ENCODE data around the gene RBFOX1. TPM values are rescaled to one million over a fixed set of nuclear protein-coding genes. Genes with fewer than 3 reads are reported as not detected.

RBFOX1 gene
- total RNA-seq, 4 donors from 2014 or later, result not detected

GRCh38 chr16:7601100-7601499 lies 268.5 kb downstream of the RBFOX1 start:
- Histone ChIP-seq H3K4me1 (peaks cover 0 to 8% (median 0%) of the 10 kb centered on the region in 4 donors), H3K9me3 (no peaks in the 10 kb centered on the region), H3K27ac (replicated peaks in 1 of 4) (no peak overlapping the region), H3K27me3 (no peaks in the 10 kb centered on the region), H3K4me3 (no peak overlapping the region), H3K36me3 (no peaks in the 10 kb centered on the region)
- intact Hi-C loops (cut with DNase I), result no loop called here
- 66% methylated on average over 3 of the region's 3 CpGs for WGBS
- TF ChIP-seq POLR2A (IDR thresholded peaks at IDR 0.05; ENCODE audit: low read depth) (no peak), EP300 (IDR thresholded peaks at IDR 0.05) (no peak), POLR2AphosphoS5 (IDR thresholded peaks at IDR 0.05) (no peak)
- TF ChIP-seq, protein P1, sequence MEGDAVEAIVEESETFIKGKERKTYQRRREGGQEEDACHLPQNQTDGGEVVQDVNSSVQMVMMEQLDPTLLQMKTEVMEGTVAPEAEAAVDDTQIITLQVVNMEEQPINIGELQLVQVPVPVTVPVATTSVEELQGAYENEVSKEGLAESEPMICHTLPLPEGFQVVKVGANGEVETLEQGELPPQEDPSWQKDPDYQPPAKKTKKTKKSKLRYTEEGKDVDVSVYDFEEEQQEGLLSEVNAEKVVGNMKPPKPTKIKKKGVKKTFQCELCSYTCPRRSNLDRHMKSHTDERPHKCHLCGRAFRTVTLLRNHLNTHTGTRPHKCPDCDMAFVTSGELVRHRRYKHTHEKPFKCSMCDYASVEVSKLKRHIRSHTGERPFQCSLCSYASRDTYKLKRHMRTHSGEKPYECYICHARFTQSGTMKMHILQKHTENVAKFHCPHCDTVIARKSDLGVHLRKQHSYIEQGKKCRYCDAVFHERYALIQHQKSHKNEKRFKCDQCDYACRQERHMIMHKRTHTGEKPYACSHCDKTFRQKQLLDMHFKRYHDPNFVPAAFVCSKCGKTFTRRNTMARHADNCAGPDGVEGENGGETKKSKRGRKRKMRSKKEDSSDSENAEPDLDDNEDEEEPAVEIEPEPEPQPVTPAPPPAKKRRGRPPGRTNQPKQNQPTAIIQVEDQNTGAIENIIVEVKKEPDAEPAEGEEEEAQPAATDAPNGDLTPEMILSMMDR (IDR thresholded peaks at IDR 0.05), result no peak
- DNase-seq (ENCODE audit: extremely low spot score), result no peak

DNA sequence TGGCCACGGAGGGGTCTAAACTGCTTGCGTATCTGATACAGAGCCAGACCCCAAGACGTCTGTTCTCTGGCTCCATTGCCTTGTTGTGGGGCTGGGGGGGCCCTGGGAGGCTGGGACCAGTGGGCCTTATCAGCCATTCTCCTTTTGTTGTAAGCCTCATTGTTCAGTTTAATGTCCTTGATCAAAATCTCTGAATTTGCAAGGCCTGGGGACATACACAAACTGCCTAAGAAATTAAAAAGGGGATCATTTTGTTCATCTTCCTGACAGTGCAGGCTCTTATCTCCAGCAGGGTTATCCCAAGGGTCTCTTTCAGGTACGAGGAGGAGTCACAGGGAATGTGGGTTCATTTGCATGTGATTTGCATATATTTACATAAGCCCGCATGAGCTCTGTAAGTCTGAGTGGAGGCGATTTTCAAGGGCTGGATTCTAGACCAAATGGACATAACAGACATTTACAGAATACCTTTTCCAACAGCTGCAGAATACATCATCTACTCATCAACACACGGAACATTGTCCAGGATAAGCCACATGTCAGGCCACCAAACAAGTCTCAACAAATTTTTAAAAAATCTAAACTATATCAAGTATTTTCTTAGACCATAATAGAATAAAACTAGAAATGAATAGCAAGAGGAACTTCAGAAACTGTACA lies 269.8 kb downstream of the RBFOX1 start:
- no peak for TF ChIP-seq POLR2AphosphoS5 (IDR thresholded peaks at IDR 0.05)
- TF ChIP-seq, protein P1 (IDR thresholded peaks at IDR 0.05), result no peak
- TF ChIP-seq EP300 (IDR thresholded peaks at IDR 0.05), result no peak
- TF ChIP-seq POLR2A (IDR thresholded peaks at IDR 0.05; ENCODE audit: low read depth), result no peak
- Histone ChIP-seq H3K9me3 (no peaks in the 10 kb centered on the region), H3K36me3 (no peaks in the 10 kb centered on the region), H3K4me1 (peaks cover 0 to 8% (median 0%) of the 10 kb centered on the region in 4 donors), H3K27ac (replicated peaks in 1 of 4) (no peak overlapping the region), H3K4me3 (no peak overlapping the region), H3K27me3 (no peaks in the 10 kb centered on the region)
- intact Hi-C loops (cut with DNase I), result no loop called here
- 51% methylated on average over 7 of the region's 7 CpGs for WGBS
- no peak for DNase-seq (ENCODE audit: extremely low spot score)

DNA sequence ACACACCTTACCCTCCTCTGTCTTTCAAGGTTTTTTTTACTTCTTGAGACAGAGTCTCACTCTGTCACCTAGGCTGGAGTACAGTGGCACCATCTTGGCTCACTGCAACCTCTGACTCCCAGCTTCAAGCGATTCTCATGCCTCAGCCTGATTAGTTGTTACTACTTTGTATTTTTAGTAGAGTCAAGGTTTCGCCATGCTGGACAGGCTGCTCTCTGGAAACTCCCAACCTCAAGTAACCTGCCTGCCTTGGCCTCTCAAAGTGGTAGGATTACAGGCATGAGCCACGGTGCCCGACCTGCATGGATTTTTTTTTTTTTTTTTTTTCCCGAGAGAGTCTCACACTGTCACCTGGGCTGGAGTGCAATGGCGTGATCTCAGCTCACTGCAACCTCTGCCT lies 273.2 kb downstream of the RBFOX1 start:
- Histone ChIP-seq H3K4me1 (no peaks in the 10 kb centered on the region), H3K27ac (replicated peaks in 1 of 4) (no peak overlapping the region), H3K27me3 (no peaks in the 10 kb centered on the region), H3K4me3 (no peak overlapping the region), H3K9me3 (no peaks in the 10 kb centered on the region), H3K36me3 (no peaks in the 10 kb centered on the region)
- WGBS, result 89% methylated on average over 6 of the region's 6 CpGs
- no peak for DNase-seq (ENCODE audit: extremely low spot score)
- TF ChIP-seq POLR2A (IDR thresholded peaks at IDR 0.05; ENCODE audit: low read depth), result no peak
- TF ChIP-seq, protein P1 (IDR thresholded peaks at IDR 0.05), result no peak
- TF ChIP-seq EP300 (IDR thresholded peaks at IDR 0.05), result no peak
- no peak for TF ChIP-seq POLR2AphosphoS5 (IDR thresholded peaks at IDR 0.05)
- intact Hi-C loops (cut with DNase I), result no loop called here

DNA sequence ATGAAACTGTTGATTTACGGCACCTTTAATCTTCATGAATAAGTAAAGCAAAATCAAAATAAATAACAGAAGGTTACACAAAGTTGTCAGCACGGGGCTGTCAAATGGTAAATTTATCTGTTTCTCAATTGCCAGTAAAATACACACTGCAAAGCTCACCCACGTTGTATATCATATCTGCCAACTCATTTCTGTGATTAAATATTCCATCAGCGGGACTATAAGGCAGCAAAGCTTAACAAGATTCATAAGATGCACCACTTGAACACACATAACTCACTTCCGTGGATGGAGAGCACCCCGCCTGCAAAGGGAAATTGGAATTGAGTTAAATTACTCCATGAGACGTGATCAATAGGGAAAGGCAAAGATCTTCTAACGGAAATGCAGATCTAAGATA lies 280.0 kb downstream of the RBFOX1 start:
- intact Hi-C loops (cut with DNase I), result no loop called here

More for the DNA sequence above, 280.0 kb downstream of the RBFOX1 start:
- 37% methylated on average over 8 of the region's 8 CpGs for WGBS
- H3K27me3 ChIP-seq, result no peaks in the 10 kb centered on the region
- no peaks in the 10 kb centered on the region for H3K4me1 ChIP-seq
- no peaks in the 10 kb centered on the region for H3K9me3 ChIP-seq
- no peaks in the 10 kb centered on the region for H3K36me3 ChIP-seq
- no peak overlapping the region for H3K27ac ChIP-seq (replicated peaks in 1 of 4)
- no peak for DNase-seq (ENCODE audit: extremely low spot score)
- H3K4me3 ChIP-seq, result no peak overlapping the region
- TF ChIP-seq POLR2A (IDR thresholded peaks at IDR 0.05; ENCODE audit: low read depth) (no peak), EP300 (IDR thresholded peaks at IDR 0.05) (no peak), POLR2AphosphoS5 (IDR thresholded peaks at IDR 0.05) (no peak)
- TF ChIP-seq, protein P1 (IDR thresholded peaks at IDR 0.05), result no peak
